Uterus (tissue), 2 donors: ENCODE measurements around the gene CEACAM18.

Experiments
- CTCF ChIP-seq, 4 experiments: fragments of 200-600 bp in 2 of 4; fragments of 450-650 bp in 2 of 4; sonication (generic) in 2 of 4; IDR thresholded peaks; one replicate each; pipeline ENCODE4 v1.5.1; 2016 to 2019; ENCODE audit warnings: antibody characterized with exemption in 4 of 4, mild to moderate bottlenecking in 2 of 4, moderate library complexity in 1 of 4
- POLR2A ChIP-seq, 2 donors: fragments of 450-650 bp; IDR thresholded peaks; one replicate each; pipeline ENCODE4 v1.6.1; 2016; ENCODE audit warnings: antibody characterized with exemption in 2 of 2, mild to moderate bottlenecking in 1 of 2, moderate library complexity in 1 of 2

- TF ChIP-seq CTCF (IDR thresholded peaks at IDR 0.05) (no peak), POLR2A (IDR thresholded peaks at IDR 0.05) (no peak)
Observed at GRCh38 chr19:51441410-51442390, 36.6 kb upstream of the CEACAM18 start.
